PC-9 (cell line): Measurements from ENCODE around the gene OPN1LW. TPM values are rescaled to one million over a fixed set of nuclear protein-coding genes. Genes with fewer than 3 reads are reported as not detected.
"Not testable (repeated sequence)": the region's sequence is repeated elsewhere in the genome, so short reads cannot be mapped to it uniquely, and the experiment has no call there.

Experiments used
- Bru-seq: library from RNA; stranded (reverse); fragments of 400-500 nt; gene quantifications from one replicate; lab custom pipeline; 2021; lab: Mats Ljungman, UMichigan
- BruChase-seq, 2 experiments: library from RNA; stranded (reverse); fragments of 400-500 nt; gene quantifications; one replicate each; lab custom pipeline; 2021; lab: Mats Ljungman, UMichigan
- BruUV-seq: library from RNA; stranded (reverse); fragments of 400-500 nt; replicated peaks from 2 replicates; lab custom pipeline; 2021; lab: Mats Ljungman, UMichigan
- CTCF ChIA-PET: fragments of 300-600 bp; sonication (Branson Sonifier 250); formaldehyde crosslinking; loops from one replicate; lab custom pipeline; 2022; ENCODE audit warnings: antibody characterized with exemption; lab: Charles Lee
- POLR2A ChIA-PET: fragments of 300-600 bp; sonication (Branson Sonifier 250); formaldehyde crosslinking; loops from one replicate; lab custom pipeline; 2022; ENCODE audit warnings: antibody characterized with exemption; ENCODE audit not compliant: unreplicated experiment; lab: Charles Lee
- DNase-seq, 2 experiments: peaks; one replicate each; pipeline versions ENCODE4 v3.0.0 to v3.0.0-alpha.2; 2015 to 2022; ENCODE audit warnings: mixed read lengths in 1 of 2
- H2AFZ ChIP-seq: fragments of 200-600 bp; sonication (generic); 2 replicates; pipeline ENCODE4 v1.8.1; 2017; ENCODE audit warnings: antibody characterized with exemption
- H3F3A ChIP-seq: fragments of 200-600 bp; sonication (generic); 2 replicates; pipeline ENCODE4 v1.8.1; 2017; ENCODE audit warnings: antibody characterized with exemption, mild to moderate bottlenecking, low read depth; ENCODE audit not compliant: insufficient read depth
- H3K27ac ChIP-seq: fragments of 200-600 bp; sonication (generic); 2 replicates; pipeline ENCODE4 v1.6.1; 2016; ENCODE audit warnings: mixed run types
- H3K27me3 ChIP-seq: fragments of 200-600 bp; sonication (generic); 2 replicates; pipeline ENCODE4 v1.6.1; 2016; ENCODE audit warnings: low read depth, mixed run types; ENCODE audit not compliant: insufficient read depth
- H3K36me3 ChIP-seq: fragments of 200-600 bp; sonication (generic); 2 replicates; pipeline ENCODE4 v1.6.1; 2016; ENCODE audit warnings: low read depth, mixed run types
- H3K4me1 ChIP-seq: fragments of 200-600 bp; sonication (generic); replicated peaks from 2 replicates; pipeline ENCODE4 v1.6.1; 2016; ENCODE audit warnings: mixed run types; ENCODE audit not compliant: insufficient read depth
- H3K4me2 ChIP-seq: fragments of 200-600 bp; sonication (generic); 2 replicates; pipeline ENCODE4 v1.6.1; 2017; ENCODE audit warnings: mixed run types
- H3K4me3 ChIP-seq: fragments of 200-600 bp; sonication (generic); 2 replicates; pipeline ENCODE4 v1.6.1; 2016; ENCODE audit warnings: mixed run types
- H3K79me2 ChIP-seq: fragments of 200-600 bp; sonication (generic); 2 replicates; pipeline ENCODE4 v1.6.1; 2017; ENCODE audit warnings: low read depth, mixed run types
- H3K9me2 ChIP-seq: fragments of 200-600 bp; sonication (generic); 2 replicates; pipeline ENCODE4 v1.8.1; 2017; ENCODE audit warnings: mild to moderate bottlenecking; ENCODE audit not compliant: insufficient read depth
- H3K9me3 ChIP-seq: fragments of 200-600 bp; sonication (generic); 2 replicates; pipeline ENCODE4 v1.8.1; 2016; ENCODE audit warnings: low read depth; ENCODE audit not compliant: insufficient read depth
- H4K20me1 ChIP-seq: fragments of 200-600 bp; sonication (generic); 2 replicates; pipeline ENCODE4 v1.8.1; 2017; ENCODE audit not compliant: insufficient read depth
- CTCF ChIP-seq: fragments of 200-600 bp; sonication (generic); conservative IDR thresholded peaks from 2 replicates; pipeline ENCODE4 v1.6.1; 2017; ENCODE audit warnings: mixed run types, antibody characterized with exemption, mild to moderate bottlenecking, moderate library complexity
- EZH2 ChIP-seq: fragments of 200-600 bp; sonication (generic); IDR thresholded peaks from 2 replicates; pipeline ENCODE4 v1.8.0; 2017; ENCODE audit warnings: antibody characterized with exemption, low read depth
- intact Hi-C: fragments of 100-400 bp; cut with micrococcal nuclease; formaldehyde crosslinking; loops from one replicate; pipeline ENCODE4 v1.10.0; 2022; ENCODE audit not compliant: unreplicated experiment
- long read RNA-seq: library from polyadenylated mRNA; stranded (forward); transcript quantifications from one replicate; pipeline ENCODE4 v2.0.0, GENCODE V29; 2022
- total RNA-seq: library from RNA; stranded (reverse); gene quantifications from 2 replicates; pipeline ENCODE4 v1.2.3, GENCODE V29; 2021

The OPN1LW gene
- total RNA-seq (not detected in 2 replicates), Bru-seq, nascent RNA (percentile 3 among the genes with signal in this experiment), BruChase-seq, experiment 1, labeled RNA remaining after a 2-hour chase (not detected), BruChase-seq, experiment 2, labeled RNA remaining after a 6-hour chase (not detected)
- long read RNA-seq, result 0 reads

GRCh38 chrX:154144010-154144409 is at the start of gene OPN1LW:
Gene OPN1LW (plus strand): TSS chrX:154144243. CDS start chrX:154144284, 41 bp downstream.
- DNase-seq, H3K27ac ChIP-seq, H3K4me2 ChIP-seq, H3K9me2 ChIP-seq, intact Hi-C loops, POLR2A ChIA-PET, H3K4me1 ChIP-seq, H3K36me3 ChIP-seq, H3K9me3 ChIP-seq, BruUV-seq, H4K20me1 ChIP-seq, CTCF ChIA-PET, H3K79me2 ChIP-seq, H3K4me3 ChIP-seq, H2AFZ ChIP-seq, H3K27me3 ChIP-seq, H3F3A ChIP-seq: not testable (repeated sequence)

GRCh38 chrX:154094833-154095232 is 49.2 kb upstream of the OPN1LW start:
- no TSS peak for BruUV-seq
- DNase-seq, result no peak
- ChIA-PET POLR2A (no interaction called here), CTCF (no interaction called here)
- no peaks in the 10 kb centered on the region for H3K27me3 ChIP-seq
- H3K27ac ChIP-seq, result no peak overlapping the region
- H3K9me3 ChIP-seq, result no peaks in the 10 kb centered on the region
- peak overlapping the region; percentile 84; the same call in 1 of the 2 replicates for H3K4me2 ChIP-seq
- H3K36me3 ChIP-seq, result 0 out of 2 replicates have a peak, but pooled peaks cover 5% of the 10 kb centered on the region
- no peak overlapping the region for H3K4me3 ChIP-seq
- peaks cover 45% of the 10 kb centered on the region for H4K20me1 ChIP-seq
- peaks cover 71% of the 10 kb centered on the region for H3K79me2 ChIP-seq
- no peak overlapping the region for H2AFZ ChIP-seq
- 0 out of 2 replicates have a peak, but pooled peaks cover 14% of the 10 kb centered on the region for H3K4me1 ChIP-seq
- H3F3A ChIP-seq, result no peaks in the 10 kb centered on the region
- intact Hi-C loops, result no loop called here
- TF ChIP-seq CTCF, result no peak
- H3K9me2 ChIP-seq, result no peaks in the 10 kb centered on the region

GRCh38 chrX:154096140-154097002 is 47.7 kb upstream of the OPN1LW start:
- Histone ChIP-seq H3K36me3 (no peaks in the 10 kb centered on the region), H3K27me3 (no peaks in the 10 kb centered on the region), H3K9me3 (no peaks in the 10 kb centered on the region), H4K20me1 (peaks cover 36% of the 10 kb centered on the region), H3K79me2 (peaks cover 58% of the 10 kb centered on the region), H3K27ac (no peak overlapping the region), H3F3A (no peaks in the 10 kb centered on the region), H3K4me2 (peak overlapping the region; percentile 84), H2AFZ (no peak overlapping the region), H3K9me2 (no peaks in the 10 kb centered on the region), H3K4me3 (peak overlapping the region; percentile 79), H3K4me1 (0 out of 2 replicates have a peak, but pooled peaks cover 14% of the 10 kb centered on the region)
- DNase-seq, result peak in 1 of 2 experiments; percentile 17
- ChIA-PET POLR2A (interaction anchor here (0.6 to 0.8 kb wide), 2 partner anchors 21 to 91 kb away, joined by 8 to 12 read pairs; no protein-coding TSS in a partner anchor), CTCF (no interaction called here)
- TF ChIP-seq EZH2 (no peak), CTCF (no peak)
- TSS peak; percentile 51 for BruUV-seq
- intact Hi-C loops, result loop anchor here (1.0 to 2.0 kb wide), 3 partner anchors 26 to 125 kb away; partner anchors contain the start of gene HCFC1
